DOHH2 (cell line): ENCODE data around the gene COPS4.

ENCODE experiments used
- EZH2phosphoT487 ChIP-seq: fragments of 200-600 bp; sonication (generic); IDR thresholded peaks from 2 replicates; pipeline ENCODE4 v1.6.1; 2017; ENCODE audit warnings: borderline replicate concordance, mild to moderate bottlenecking, antibody characterized with exemption, low read length, moderate library complexity, mixed read lengths
- TF ChIP-seq, protein P1 (sequence below): fragments of 200-600 bp; sonication (generic); IDR thresholded peaks from one replicate; pipeline ENCODE4 v1.5.1; 2014; ENCODE audit warnings: antibody characterized with exemption, mild to moderate bottlenecking, low read depth, low read length; ENCODE audit not compliant: poor library complexity, severe bottlenecking

DNA sequence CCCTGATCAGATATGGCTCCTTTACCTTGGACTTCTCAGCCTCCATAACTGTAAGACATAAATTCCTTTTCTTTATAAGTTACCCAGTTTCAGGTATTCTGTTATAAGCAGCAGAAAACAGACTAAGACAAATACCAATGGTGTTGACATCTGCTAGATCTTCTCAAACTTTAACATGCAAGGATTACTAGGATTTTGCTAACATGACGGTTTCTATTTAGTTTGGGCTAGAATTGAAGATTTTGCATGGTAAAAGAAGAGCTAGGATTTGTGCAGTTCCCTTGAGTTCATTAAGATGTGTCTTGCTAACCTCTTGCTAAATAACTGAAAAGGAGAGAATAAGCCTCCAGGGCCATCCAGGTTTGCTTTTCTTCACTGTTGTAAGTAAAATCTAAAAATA lies 5.3 kb upstream of the COPS4 start:
- TF ChIP-seq, protein P1, sequence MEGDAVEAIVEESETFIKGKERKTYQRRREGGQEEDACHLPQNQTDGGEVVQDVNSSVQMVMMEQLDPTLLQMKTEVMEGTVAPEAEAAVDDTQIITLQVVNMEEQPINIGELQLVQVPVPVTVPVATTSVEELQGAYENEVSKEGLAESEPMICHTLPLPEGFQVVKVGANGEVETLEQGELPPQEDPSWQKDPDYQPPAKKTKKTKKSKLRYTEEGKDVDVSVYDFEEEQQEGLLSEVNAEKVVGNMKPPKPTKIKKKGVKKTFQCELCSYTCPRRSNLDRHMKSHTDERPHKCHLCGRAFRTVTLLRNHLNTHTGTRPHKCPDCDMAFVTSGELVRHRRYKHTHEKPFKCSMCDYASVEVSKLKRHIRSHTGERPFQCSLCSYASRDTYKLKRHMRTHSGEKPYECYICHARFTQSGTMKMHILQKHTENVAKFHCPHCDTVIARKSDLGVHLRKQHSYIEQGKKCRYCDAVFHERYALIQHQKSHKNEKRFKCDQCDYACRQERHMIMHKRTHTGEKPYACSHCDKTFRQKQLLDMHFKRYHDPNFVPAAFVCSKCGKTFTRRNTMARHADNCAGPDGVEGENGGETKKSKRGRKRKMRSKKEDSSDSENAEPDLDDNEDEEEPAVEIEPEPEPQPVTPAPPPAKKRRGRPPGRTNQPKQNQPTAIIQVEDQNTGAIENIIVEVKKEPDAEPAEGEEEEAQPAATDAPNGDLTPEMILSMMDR = no peak
- TF ChIP-seq EZH2phosphoT487 = no peak
